ENCODE data around the gene RAD51.

The RAD51 gene

DNA sequence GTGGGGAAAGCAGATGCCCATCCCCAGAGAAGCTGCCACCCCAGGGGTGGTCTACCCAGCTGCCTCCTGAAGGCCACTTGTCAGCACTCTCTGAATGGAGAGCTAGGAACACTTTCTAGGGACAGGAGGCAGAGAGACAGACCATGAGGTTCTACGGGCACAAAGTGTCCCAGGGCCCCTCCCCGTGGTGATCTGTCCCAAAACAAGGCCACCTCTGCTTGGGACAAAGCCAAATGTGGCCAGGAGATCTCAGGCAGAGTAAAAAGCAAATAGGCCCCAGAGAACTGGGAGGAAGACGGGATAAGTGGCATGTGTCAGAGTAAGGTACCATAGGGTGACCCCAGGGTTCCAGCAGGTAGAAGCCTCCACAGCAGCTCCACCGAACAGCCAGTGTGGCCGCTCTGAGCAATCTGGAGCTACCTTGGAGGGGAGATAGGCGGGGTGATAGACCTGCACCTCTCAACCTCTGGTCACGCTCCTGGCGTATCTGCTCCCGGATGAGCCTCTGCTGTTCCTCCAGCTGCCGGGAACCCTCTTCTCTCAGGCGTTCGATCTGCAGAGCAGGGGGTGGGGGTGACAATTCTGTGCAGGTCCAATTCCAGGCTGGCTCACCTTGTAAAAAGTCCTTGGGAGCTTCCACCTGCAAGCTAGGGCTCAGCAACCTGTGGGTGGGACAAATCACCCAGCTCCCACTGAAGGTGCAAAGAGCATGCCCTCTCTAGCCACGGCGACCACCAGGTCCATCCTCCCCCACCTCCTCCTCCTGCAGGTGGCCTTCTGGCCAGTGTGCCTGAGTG, 81.0 kb downstream of the RAD51 start:
- Histone ChIP-seq H3K9ac (ENCODE audit: low read length) (peak overlapping the region; percentile 47), H3K27me3 (ENCODE audit: control insufficient read depth, insufficient read depth, low read length) (no peaks in the 10 kb centered on the region), H3K36me3 (ENCODE audit: control insufficient read depth, insufficient read depth, low read length) (peaks cover 34% of the 10 kb centered on the region), H3K9me3 (ENCODE audit: control insufficient read depth, low read length) (no peaks in the 10 kb centered on the region), H3K4me3 (ENCODE audit: low read length) (no peak overlapping the region), H3K4me1 (ENCODE audit: control insufficient read depth, insufficient read depth, low read length) (peaks cover 18% of the 10 kb centered on the region)

DNA sequence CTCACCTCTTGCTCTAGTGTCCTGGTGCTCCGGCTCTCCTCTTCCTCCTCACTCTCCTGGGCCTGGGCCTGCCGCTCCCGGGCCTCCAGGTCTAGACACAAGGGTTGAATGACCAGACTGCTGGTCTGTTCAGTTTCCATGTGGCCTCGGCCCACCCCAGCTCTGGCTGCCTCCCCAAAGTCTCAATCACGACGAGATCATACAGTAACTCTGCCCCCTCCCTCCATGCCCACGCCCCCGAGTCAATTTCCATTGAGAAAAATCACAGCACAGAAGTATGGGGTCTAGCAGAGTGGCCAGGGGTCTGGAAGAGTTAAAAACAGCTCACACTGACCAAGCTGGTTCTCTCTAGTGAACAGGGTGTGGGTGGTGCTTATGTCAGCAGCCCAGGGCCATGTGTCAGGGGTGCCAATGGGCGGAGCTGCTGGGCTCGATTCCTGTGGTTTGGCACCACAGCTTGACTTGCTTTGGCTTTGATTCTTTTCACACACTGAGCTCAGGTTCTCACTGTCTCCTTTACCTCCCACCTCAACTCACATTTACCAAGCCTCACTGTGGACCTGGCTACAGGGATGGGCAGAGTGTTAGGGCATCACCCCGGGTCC, 81.7 kb downstream of the RAD51 start:
- Histone ChIP-seq H3K4me3 (ENCODE audit: low read length) (no peak overlapping the region), H3K4me1 (ENCODE audit: control insufficient read depth, insufficient read depth, low read length) (peaks cover 17% of the 10 kb centered on the region), H3K27me3 (ENCODE audit: control insufficient read depth, insufficient read depth, low read length) (no peaks in the 10 kb centered on the region), H3K9me3 (ENCODE audit: control insufficient read depth, low read length) (no peaks in the 10 kb centered on the region), H3K9ac (ENCODE audit: low read length) (peak overlapping the region; percentile 47), H3K36me3 (ENCODE audit: control insufficient read depth, insufficient read depth, low read length) (peaks cover 34% of the 10 kb centered on the region)
